ENCODE data around the gene EIPR1.

The EIPR1 gene

DNA sequence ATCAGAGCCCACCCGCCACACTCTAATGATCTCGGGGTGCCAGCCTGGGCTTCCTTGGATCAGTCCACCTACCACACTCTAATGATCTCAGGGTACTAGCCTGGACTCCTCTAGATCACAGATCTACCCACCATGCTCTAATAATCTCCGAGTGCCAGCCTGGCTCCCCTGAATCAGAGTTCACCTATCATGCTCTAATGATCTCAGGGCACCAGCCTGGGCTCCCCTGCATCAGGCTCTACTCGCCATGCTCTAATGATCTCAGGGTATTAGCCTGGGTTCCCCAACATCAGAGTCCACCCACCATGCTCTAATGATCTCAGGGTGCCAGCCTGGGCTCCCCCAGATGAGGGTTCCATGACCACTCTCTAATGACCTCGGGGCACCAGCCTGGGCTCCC lies 48.1 kb downstream of the EIPR1 start:
- FAIRE-seq: no peak
- TF ChIP-seq POLR2A (IDR thresholded peaks at IDR 0.05; ENCODE audit: low read depth, low read length): no peak
- no peak for DNase-seq (ENCODE audit: insufficient read length, low spot score)

GRCh38 chr2:3326871-3327270 lies 50.7 kb downstream of the EIPR1 start:
- TF ChIP-seq POLR2A (IDR thresholded peaks at IDR 0.05; ENCODE audit: low read depth, low read length): no peak
- DNase-seq (ENCODE audit: insufficient read length, low spot score) (no peak), FAIRE-seq (no peak)

GRCh38 chr2:3326182-3326537 lies 51.5 kb downstream of the EIPR1 start:
- FAIRE-seq: no peak
- no peak for TF ChIP-seq POLR2A (IDR thresholded peaks at IDR 0.05; ENCODE audit: low read depth, low read length)
- no peak for DNase-seq (ENCODE audit: insufficient read length, low spot score)

DNA sequence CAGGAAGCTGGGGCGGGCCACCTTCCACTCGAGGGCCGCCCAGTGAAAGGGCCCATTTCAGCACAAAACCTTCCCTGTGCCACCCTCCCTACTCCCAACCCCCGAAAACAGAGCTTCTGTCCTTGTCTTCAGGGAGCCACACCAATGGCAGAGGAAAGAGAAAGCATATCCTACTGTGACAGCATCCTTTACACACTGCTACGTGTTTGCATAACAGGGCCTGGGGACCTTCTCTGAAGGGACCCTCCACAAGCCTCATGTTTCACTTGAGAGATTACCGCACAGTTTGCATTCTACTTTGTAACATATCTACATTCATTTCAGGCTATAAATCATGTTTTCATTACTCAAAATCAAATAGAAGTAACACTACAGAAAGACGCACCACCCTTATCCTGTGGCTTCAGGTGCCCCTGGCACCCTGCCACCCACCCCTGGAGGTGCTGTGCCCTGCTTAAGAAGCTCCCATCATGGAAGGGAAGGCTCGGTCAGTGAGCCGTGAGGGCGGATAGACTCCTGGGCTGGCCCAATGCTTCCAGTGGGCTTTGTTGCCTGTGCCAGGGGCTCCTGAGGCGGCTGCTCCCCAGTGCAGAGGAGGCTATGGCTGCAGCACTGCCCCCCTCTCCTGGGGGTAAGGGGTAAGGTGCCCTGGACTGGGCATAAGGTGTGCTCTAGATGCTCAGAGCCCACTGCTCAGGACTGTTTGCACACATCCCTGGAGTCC lies 52.0 kb downstream of the EIPR1 start:
- DNase-seq (ENCODE audit: insufficient read length, low spot score): no peak
- TF ChIP-seq POLR2A (IDR thresholded peaks at IDR 0.05; ENCODE audit: low read depth, low read length): no peak
- no peak for FAIRE-seq

- DNase-seq (ENCODE audit: insufficient read length, low spot score) (no peak), FAIRE-seq (no peak)
- TF ChIP-seq POLR2A (IDR thresholded peaks at IDR 0.05; ENCODE audit: low read depth, low read length): no peak
Measured at GRCh38 chr2:3324404-3325281, 53.0 kb downstream of the EIPR1 start.

DNA sequence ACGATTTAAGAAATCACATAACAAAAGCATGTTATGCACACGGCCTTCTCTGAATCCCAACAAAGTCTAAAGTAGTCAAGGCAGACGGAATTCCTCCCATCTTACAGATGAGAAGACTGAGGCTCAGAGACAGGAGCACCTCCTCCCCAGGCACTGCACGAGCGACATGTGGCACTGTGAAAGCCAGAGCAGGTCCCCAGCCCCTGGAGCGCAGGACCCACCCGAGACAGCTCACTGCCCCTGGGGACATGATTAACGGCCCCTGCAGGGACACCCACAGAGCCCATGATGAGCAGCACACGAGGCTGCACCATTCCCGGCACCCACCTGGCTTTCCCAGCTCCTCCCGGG lies 53.6 kb downstream of the EIPR1 start:
- FAIRE-seq (no peak), DNase-seq (ENCODE audit: insufficient read length, low spot score) (no peak)
- TF ChIP-seq POLR2A (IDR thresholded peaks at IDR 0.05; ENCODE audit: low read depth, low read length): no peak

DNA sequence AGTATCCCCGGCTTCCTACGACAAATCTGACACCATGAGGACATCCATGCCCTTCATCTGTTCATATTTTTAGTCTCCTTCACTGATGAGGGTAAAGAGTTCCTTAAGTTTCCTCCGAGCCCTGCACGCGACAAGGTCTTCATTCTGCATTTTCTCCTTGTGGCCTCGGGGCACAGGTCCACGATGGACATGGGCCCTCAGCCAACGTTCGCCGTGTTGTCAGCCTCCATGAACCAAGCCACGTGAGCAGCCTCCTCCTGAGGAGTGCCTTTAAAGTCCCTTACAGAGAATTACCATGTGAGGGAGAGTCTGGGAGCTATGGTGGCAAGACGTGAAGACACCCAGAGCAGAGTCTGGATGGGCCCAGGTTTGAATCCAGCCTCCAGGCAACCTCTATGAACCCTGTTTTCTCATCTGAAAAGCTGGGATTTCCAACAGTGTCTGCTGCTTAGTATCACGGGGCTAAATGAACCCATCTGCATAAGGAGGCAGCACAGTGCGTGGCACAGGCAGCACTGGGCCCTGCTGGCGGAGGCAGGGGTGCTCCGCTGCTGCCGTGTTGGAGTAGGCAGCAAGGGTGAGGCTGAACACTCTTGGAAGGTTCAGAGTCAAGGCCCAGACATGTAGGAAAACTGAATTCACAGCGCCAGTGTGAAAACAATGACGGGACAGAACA lies 54.1 kb downstream of the EIPR1 start:
- FAIRE-seq (no peak), DNase-seq (ENCODE audit: insufficient read length, low spot score) (no peak)
- no peak for TF ChIP-seq POLR2A (IDR thresholded peaks at IDR 0.05; ENCODE audit: low read depth, low read length)

DNA sequence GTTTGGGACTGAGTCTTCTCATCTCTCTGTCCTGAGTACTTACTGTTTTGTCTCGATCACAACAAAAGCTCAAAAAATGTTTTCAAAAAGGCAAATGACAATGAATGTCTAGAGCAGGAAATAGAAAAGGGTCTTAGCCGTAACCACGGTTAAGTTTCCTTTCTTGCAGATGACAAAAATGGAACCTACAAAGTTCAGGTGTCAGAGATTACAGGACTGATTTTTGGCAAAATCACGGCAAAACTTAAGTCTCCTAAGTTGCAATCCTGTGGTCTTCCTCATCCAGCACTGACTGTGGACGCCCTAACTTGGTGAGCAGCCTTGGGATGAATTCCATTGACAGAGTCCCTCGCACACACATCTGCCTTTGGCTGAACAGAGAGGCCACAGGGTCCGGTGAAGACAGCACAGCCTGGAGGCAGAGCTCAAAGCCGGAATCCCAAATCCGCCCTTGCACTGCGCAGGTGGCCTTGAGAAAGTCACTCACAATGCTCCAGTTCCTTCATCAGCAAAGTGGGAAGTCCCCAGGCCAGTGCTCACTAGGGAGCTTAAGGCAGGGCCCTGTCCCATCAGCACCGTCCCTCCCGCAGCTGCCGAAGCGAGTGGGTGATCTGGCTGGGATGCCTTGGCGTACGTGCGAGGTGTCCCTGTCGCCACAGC lies 55.2 kb downstream of the EIPR1 start:
- no peak for TF ChIP-seq POLR2A (IDR thresholded peaks at IDR 0.05; ENCODE audit: low read depth, low read length)
- DNase-seq (ENCODE audit: insufficient read length, low spot score): no peak
- FAIRE-seq: no peak

GRCh38 chr2:3321825-3322224 lies 55.8 kb downstream of the EIPR1 start:
- FAIRE-seq (no peak), DNase-seq (ENCODE audit: insufficient read length, low spot score) (no peak)
- no peak for TF ChIP-seq POLR2A (IDR thresholded peaks at IDR 0.05; ENCODE audit: low read depth, low read length)

DNA sequence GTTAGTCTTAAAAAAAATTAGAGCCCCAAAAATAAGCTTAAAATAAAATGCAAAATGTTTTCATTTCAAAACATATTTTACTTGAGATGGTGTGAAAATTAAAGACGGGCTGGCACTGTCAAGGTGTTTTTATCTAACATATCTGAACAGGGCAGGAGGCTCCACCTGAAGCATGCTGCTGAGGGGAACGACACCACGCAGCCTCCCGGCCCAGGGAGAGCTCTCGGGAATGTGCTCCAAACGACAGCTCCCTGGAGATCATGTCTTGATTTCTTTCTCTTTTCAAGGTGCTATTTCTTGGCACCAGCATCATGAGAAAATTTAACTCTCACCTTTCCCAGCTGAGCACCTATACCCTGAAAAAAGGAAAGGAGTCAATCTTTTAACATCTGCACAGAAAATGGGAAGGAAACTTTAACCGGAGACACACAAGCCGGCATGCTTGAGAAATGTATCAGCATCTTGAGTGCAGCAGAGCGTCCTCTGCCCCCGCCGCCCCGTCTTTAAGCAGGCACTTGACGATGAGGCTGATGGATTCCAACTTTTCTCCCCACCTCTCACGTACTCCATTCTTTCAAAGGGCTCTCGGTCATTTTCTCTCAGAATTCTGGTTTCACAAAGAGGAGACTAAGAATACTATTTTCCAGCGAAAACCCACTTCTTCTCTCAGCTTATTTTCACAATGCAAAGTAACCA lies 56.6 kb downstream of the EIPR1 start:
- no peak for TF ChIP-seq POLR2A (IDR thresholded peaks at IDR 0.05; ENCODE audit: low read depth, low read length)
- DNase-seq (ENCODE audit: insufficient read length, low spot score): no peak
- FAIRE-seq: no peak

GRCh38 chr2:3319745-3320566 lies 57.7 kb downstream of the EIPR1 start:
- DNase-seq (ENCODE audit: insufficient read length, low spot score) (no peak), FAIRE-seq (no peak)
- TF ChIP-seq POLR2A (IDR thresholded peaks at IDR 0.05; ENCODE audit: low read depth, low read length): no peak

DNA sequence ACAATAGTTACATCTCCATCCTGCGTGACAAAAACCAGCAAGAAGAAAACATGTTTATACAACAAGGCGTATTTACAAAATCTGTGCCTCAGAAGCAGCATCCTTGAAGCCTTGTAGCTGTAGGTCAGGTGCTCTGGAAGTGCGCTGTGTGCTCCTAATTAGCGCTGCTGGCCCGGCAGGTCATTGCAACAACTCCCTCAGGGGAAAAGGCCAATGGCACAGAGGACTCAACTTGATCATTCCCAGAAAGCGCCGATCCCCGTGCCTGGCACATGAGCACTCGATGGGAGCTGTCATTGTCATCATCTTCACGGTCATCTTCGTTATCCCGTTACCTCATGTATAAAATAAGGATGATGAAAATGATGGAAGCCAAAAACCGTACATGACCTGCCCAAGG lies 58.5 kb downstream of the EIPR1 start:
- FAIRE-seq (no peak), DNase-seq (ENCODE audit: insufficient read length, low spot score) (no peak)
- no peak for TF ChIP-seq POLR2A (IDR thresholded peaks at IDR 0.05; ENCODE audit: low read depth, low read length)
